Measurements from ENCODE around the gene LGR6. TPM values are rescaled to one million over a fixed set of nuclear protein-coding genes. Genes with fewer than 3 reads are reported as not detected.

The LGR6 gene
- total RNA-seq, 1 donor from 2014 or later, result 0.35 TPM

DNA sequence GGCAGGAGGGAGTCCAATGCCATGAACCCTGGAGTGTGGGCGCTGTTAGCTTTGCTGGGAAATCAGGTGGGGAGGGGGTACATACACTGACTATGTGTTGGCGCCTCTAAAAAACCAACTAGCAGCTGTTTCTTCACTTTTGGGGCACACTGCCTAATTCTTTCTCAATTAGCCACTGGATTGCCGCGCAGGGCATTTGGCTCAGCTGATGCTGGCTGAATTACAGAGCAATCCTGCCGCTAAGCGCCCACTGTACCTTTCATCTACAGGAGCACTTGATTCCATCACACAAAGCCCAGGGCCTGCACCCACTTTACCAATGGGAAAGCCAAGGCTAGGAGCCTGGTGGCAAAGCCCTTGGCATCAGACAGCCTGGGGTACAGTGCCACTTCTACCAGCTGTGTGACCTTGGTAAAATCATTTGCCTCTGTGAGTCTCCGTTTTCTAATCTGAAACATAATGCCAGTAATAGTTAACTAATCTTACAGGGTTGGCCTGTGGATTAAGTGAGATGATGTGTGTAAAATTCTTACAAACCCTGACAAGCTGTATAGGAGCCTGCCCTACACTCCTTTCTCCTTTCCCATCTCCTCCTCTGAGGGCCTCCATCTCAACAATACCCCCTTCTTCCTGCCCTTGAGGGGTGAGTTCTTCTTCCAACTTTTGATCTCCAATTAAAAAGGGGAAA is 89.1 kb downstream of the LGR6 start:
- peak; percentile 51 for DNase-seq (ENCODE audit: low spot score)

GRCh38 chr1:202283379-202283844 is 89.8 kb downstream of the LGR6 start:
- DNase-seq (ENCODE audit: low spot score), result peak; percentile 60

DNA sequence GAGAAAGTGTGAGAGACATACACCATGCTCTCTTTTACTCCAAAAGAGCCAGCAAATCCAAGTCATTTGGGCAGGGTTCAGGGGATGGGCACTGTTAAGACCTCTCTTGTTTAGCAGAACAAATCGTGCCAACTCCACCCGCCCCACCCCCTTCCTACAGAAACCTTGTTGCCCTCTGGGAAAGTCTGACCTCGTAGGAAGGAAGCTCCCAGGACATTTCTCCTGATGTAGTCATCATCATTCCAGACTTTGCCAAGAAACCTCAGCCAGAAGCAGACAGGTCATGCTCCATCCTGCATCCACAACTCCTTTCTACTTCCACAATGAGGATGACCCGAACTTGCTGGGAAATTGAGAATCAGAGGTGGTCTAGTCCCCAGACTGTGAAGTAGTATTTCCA is 90.4 kb downstream of the LGR6 start:
- DNase-seq (ENCODE audit: low spot score), result no peak

GRCh38 chr1:202285908-202286307 is 92.3 kb downstream of the LGR6 start:
- DNase-seq (ENCODE audit: low spot score), result no peak

- DNase-seq (ENCODE audit: low spot score), result no peak
Observed at GRCh38 chr1:202286622-202287097, 93.1 kb downstream of the LGR6 start.

DNA sequence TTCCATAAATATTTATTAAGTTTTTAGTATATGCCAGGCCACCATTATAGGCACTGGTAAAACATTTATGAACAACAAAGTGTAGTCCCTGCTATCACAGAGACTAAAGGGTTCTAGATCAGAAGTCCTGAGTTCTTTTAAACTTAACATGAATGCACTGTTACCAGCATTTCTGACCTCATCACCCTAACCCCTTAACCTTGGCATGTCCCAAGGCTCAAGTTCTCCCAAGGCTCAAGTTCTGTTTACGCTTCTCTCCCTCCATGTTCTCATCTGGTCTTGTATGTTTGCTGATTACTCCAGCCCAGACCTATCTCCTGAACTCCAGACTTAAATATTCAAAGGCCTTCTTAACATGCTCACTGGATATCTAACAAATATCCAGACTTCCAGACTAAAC is 93.6 kb downstream of the LGR6 start:
- DNase-seq (ENCODE audit: low spot score), result no peak

GRCh38 chr1:202288177-202288576 is 94.6 kb downstream of the LGR6 start:
- no peak for DNase-seq (ENCODE audit: low spot score)

- no peak for DNase-seq (ENCODE audit: low spot score)
Observed at GRCh38 chr1:202289009-202289408, 95.4 kb downstream of the LGR6 start.

- DNase-seq (ENCODE audit: low spot score), result no peak
Observed at GRCh38 chr1:202291001-202291400, 97.4 kb downstream of the LGR6 start.

DNA sequence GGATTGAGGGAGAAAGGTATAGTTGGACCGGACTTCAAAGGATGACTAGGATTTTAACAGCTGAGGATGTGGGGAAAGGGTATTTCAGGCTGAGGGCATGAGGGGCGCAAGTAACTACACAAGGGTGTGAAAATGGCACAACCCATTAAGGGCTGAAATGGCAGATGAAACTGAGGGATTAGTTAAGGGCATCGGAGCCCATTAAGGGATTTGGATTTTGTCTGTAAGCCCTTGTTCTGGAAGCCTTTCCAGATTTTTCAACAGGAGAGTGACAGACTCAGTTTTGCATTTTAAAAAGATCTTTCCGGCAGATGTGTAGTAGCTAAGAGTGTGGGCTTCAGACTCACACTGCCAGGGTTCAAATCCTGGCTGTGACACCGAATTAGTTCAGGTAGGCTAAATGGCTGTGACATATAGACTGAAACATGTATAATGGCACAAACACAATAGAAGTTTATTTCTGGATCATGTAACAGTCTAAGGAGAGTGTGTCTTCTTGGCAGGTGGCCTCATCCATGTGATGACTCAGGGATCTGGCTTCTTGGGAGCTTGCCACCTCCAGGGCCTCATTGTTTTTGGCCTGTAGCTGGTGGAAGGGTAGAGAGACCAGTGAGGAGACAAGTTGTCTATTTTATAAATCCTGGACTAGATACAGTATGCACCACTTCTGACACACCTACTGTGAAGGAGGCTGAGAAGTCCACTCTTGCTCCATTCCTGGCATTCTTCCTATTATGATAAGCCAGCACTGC is 98.5 kb downstream of the LGR6 start:
- DNase-seq (ENCODE audit: low spot score), result no peak

DNA sequence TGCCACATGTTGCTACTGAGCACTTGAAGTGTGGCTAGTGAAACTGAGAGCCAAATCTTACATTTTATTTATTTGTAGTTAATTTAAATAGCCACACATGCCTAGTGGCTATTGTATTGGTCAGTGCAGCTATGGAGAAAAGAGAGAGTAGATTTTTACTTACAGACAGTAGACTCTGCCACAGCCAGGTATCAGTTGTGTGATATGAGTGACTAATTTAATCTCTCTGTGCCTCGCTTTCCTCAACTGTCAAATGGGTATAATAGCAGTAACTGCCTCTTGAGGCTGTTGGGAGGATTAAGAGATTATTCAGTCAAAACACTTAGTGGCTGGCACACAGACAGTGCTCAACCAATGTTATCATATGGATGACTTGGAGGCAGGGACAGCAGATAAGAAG is 99.2 kb downstream of the LGR6 start:
- DNase-seq (ENCODE audit: low spot score), result no peak

DNA sequence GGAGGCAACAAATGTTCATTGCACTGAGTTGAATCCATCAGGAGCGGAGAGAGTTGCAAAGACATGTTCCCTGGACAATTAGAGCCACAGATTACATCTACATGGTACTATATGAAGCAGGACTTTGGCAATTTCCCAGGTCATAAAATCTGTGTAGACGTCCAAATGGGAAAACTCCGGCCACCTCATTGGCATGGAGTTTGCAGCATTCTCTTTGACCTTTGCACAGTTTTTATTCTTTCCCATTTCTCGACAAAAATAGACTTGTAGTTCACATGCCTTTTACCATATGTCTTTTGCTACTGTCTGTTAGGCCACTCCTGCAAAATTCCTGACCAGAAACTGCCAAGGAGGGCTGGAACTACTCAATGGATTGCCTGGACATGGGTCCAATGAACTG is 100.0 kb downstream of the LGR6 start:
- no peak for DNase-seq (ENCODE audit: low spot score)

DNA sequence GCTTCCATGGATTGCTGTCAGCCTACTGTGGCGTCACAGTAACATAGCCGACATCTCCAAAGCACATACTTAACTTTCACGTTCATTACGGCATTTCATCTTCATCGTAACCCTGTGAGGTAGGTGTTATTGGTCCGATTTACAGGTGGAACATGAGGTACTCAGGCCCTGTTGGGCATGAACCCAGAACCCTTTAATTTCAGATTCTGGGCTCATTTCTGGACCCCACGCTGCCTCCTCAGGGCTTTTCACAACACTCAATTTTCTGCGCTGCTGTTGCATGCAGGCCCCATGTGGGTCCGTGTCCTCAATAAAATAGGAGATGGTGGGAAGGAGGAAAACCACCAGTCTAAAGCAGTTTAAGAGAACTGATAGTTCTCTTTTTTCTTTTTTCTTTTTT is 108.6 kb downstream of the LGR6 start:
- DNase-seq (ENCODE audit: low spot score), result no peak

- DNase-seq (ENCODE audit: low spot score), result no peak
Observed at GRCh38 chr1:202304375-202304774, 110.8 kb downstream of the LGR6 start.

DNA sequence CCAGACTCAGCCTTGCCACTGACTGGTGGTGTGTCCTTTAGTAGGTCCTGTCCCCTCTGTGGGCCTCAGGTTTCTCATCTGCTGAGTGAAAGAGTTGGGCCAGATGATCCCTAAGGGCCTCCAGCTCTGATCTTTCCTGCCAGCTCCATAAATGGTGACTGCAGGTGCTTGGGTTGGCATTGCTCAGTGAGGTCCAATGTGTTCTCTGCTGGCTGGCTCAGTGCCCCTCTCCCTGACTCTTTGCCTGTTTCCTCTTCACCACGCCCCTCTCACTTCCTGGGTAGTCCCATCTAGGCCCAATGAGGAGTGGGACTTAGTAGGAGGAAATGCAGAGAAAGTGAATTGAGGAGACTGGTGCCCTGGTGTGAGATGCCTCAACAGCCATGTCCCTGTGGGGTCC is 111.6 kb downstream of the LGR6 start:
- no peak for DNase-seq (ENCODE audit: low spot score)

- no peak for DNase-seq (ENCODE audit: low spot score)
Observed at GRCh38 chr1:202306535-202307345, 113.1 kb downstream of the LGR6 start.

- no peak for DNase-seq (ENCODE audit: low spot score)
Observed at GRCh38 chr1:202310071-202310725, 116.6 kb downstream of the LGR6 start.

GRCh38 chr1:202310746-202311145 is 117.1 kb downstream of the LGR6 start:
- DNase-seq (ENCODE audit: low spot score), result no peak

DNA sequence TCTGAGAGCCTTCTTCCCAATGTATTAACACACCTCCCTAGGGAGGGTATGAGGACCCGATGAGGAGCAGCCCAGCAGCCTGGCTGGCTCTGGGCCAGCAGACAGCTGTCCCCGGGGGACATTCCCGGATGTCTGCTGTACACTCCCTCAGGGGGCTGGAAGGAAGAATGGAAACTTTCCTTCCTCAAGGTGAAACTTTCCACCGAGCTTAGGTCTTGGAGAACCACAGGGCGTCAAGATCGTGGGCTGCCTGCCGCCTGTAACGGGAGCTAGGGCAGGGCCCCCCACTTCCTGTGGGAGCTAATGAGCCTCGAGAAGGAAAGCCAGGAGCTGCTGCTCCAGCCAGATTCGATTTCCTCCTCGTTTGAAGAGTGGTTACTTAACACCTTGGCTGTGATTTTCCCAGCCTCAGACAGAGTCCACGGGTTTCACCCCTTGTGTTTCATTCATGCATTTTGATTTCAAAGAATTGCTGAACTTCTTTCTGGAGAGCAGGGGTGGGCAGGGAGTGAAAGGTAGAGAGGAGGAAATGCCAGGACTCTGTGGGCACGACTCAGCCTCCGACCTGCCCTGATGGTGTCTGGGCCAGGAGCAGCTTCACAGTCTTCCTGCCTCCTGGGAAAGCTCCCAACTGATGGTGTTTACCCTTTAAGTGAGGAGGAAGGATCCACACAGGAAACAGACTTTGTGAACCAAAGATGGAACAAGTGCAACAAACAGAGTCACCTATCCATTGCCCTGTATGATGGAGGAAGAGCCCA is 118.5 kb downstream of the LGR6 start:
- no peak for DNase-seq (ENCODE audit: low spot score)

DNA sequence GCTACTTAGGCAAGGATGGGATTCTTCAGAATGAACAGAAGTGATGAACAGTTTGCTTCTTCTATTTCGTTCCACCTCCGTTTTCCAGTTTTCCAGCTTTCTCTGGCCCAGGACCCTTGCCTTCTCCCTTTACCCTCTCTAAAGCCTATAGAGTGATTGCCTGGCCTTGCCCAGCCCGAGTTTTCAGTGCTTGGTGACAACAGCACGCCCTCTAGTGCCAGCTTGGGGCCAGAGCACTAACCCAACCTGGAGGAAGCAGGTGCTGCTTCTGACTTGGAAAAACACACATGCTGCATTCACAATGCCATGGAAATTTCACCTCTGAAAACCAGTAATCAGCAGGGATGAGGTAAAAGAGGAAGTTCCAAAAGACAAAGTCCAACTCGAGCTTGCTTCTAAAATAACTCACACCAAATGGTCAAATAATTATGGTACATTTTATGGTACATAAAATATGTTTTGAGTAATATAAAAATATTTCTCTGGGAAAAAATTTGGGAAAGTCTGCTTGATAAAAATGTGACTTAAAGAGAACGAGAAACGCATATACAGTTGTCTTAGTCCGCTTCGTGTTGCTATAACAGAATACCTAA is 122.1 kb downstream of the LGR6 start:
- no peak for DNase-seq (ENCODE audit: low spot score)

Measured in mesenteric fat pad (tissue), 1 donor.